ENCODE results near the gene INF2.

- TF ChIP-seq POLR2A (IDR thresholded peaks at IDR 0.05) = no peak
- TF ChIP-seq, protein P1, sequence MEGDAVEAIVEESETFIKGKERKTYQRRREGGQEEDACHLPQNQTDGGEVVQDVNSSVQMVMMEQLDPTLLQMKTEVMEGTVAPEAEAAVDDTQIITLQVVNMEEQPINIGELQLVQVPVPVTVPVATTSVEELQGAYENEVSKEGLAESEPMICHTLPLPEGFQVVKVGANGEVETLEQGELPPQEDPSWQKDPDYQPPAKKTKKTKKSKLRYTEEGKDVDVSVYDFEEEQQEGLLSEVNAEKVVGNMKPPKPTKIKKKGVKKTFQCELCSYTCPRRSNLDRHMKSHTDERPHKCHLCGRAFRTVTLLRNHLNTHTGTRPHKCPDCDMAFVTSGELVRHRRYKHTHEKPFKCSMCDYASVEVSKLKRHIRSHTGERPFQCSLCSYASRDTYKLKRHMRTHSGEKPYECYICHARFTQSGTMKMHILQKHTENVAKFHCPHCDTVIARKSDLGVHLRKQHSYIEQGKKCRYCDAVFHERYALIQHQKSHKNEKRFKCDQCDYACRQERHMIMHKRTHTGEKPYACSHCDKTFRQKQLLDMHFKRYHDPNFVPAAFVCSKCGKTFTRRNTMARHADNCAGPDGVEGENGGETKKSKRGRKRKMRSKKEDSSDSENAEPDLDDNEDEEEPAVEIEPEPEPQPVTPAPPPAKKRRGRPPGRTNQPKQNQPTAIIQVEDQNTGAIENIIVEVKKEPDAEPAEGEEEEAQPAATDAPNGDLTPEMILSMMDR (IDR thresholded peaks at IDR 0.05) = no peak
These were observed 57.6 kb downstream of the INF2 start for GRCh38 chr14:104746934-104747481.

Measured in upper lobe of left lung (tissue), 4 donors.